HG02970 (cell line): ENCODE data around the gene FAM107A.

Experiments used
- ATAC-seq: cut with Tn5 transposase; IDR thresholded peaks from one replicate; pipeline ENCODE4 v1.9.1; 2021; ENCODE audit warnings: mild to moderate bottlenecking, moderate library complexity, moderate number of reproducible peaks; ENCODE audit not compliant: unreplicated experiment, low FRiP score

FAM107A gene

GRCh38 chr3:58577269-58577821 is at the start of gene FAM107A:
FAM107A (minus strand) TSS chr3:58577391; CDS start chr3:58569860, 7,531 bp downstream.
- no peak for ATAC-seq

- no peak for ATAC-seq
Observed at GRCh38 chr3:58625196-58625824, 48.1 kb upstream of the FAM107A start.

- ATAC-seq = no peak
Observed at GRCh38 chr3:58624550-58624949, 47.4 kb upstream of the FAM107A start.

- no peak for ATAC-seq
Observed at GRCh38 chr3:58623961-58624360, 46.8 kb upstream of the FAM107A start.

- no peak for ATAC-seq
Observed at GRCh38 chr3:58623478-58623877, 46.3 kb upstream of the FAM107A start.

GRCh38 chr3:58622892-58623291 is 45.7 kb upstream of the FAM107A start:
- no peak for ATAC-seq

GRCh38 chr3:58622436-58622835 is 45.2 kb upstream of the FAM107A start:
- no peak for ATAC-seq

GRCh38 chr3:58621086-58621830 is 44.1 kb upstream of the FAM107A start:
- ATAC-seq = no peak

- no peak for ATAC-seq
Observed at GRCh38 chr3:58620421-58620820, 43.2 kb upstream of the FAM107A start.

GRCh38 chr3:58617338-58617761 is 40.2 kb upstream of the FAM107A start:
- no peak for ATAC-seq

GRCh38 chr3:58613236-58614132 is 36.3 kb upstream of the FAM107A start:
- no peak for ATAC-seq

- no peak for ATAC-seq
Observed at GRCh38 chr3:58612830-58613229, 35.6 kb upstream of the FAM107A start.

- ATAC-seq = no peak
Observed at GRCh38 chr3:58609990-58610389, 32.8 kb upstream of the FAM107A start.

GRCh38 chr3:58608648-58609047 is 31.5 kb upstream of the FAM107A start:
- ATAC-seq = no peak

- no peak for ATAC-seq
Observed at GRCh38 chr3:58607816-58608215, 30.6 kb upstream of the FAM107A start.

- ATAC-seq = no peak
Observed at GRCh38 chr3:58606693-58607092, 29.5 kb upstream of the FAM107A start.

GRCh38 chr3:58604031-58604430 is 26.8 kb upstream of the FAM107A start:
- no peak for ATAC-seq

GRCh38 chr3:58603606-58604005 is 26.4 kb upstream of the FAM107A start:
- ATAC-seq = no peak

- ATAC-seq = no peak
Observed at GRCh38 chr3:58597770-58598310, 20.6 kb upstream of the FAM107A start.

- ATAC-seq = no peak
Observed at GRCh38 chr3:58596834-58597518, 19.8 kb upstream of the FAM107A start.
